HG03108 (cell line): ENCODE data around the gene SCYGR3.
"Not testable (repeated sequence)": the region's sequence is repeated elsewhere in the genome, so short reads cannot be mapped to it uniquely, and the experiment has no call there.

Source experiments
- ATAC-seq: cut with Tn5 transposase; IDR thresholded peaks from one replicate; pipeline ENCODE4 v1.9.1; 2021; ENCODE audit warnings: moderate library complexity; ENCODE audit not compliant: unreplicated experiment

SCYGR3 gene

DNA sequence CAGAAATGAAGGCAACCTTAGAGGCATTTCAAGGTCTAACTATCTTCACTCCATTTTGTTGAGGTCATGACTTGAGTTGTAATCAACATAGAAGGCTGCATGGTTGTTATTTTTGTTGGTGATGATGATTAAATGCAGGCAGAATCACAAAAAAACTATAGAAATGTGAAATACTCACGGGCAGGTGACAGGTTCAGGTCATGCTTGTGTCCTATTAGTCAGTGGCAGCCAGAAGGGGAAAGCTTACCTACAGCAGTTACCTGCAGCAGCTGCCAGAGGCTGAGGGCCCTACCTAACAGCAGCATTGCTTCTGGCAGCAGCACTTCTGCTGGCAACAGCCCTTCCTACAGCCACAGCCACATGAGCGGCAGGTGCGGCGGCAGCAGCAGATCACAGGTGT, 394 bp downstream of the SCYGR3 start:
- no peak for ATAC-seq

DNA sequence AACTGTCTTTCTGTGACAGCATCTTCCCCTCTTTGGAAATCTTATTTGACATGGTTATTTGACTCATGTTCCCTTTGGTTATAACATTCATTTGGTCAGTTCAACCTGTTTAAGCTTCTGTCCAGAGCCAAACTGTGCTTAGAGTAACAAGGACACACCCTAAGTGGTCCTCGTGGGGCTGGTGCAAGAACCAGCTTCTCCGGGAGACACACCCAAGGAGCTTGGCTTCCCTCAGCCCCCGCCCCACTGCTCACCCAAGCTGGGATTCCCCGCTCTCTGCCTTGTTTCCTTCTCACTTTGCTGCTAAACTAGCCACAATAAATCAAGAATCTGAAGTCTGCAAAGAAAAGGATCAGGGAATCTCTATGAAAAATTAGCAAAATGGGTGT, 1.4 kb downstream of the SCYGR3 start:
- no peak for ATAC-seq

DNA sequence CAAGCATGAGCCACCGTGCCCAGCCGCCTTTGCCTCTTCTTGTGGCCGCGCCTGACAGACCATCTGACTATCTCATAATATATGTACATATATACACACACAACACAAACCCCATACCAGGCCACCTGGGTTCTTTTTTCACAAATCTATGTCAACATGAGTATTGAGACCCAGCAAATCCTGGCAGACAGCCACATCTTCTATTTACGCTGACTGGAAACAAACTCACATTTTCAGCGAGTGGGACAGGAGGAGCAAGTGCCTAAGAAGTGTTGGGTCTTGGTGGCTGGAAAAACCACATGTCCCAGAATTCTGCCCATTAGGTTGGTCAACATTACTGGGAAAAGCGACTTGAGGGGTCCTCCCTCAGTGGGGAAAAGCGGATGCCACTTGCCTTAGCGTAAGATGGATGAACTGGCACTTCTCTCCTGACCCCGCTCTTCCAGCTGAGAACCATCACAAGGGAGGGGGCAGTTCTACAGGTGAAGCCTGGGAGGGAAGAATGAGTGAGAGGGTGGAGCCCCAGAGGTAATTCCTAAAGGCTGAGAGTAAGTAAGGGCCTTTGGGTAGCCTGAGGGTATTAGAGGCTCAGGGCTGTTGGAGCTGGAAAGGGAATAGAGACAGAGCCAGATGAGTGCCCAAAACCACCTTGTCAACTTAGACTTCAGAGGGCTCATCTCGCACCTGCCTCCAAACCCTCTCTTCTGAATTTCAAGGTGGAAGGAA, 1.9 kb downstream of the SCYGR3 start:
- ATAC-seq = no peak

DNA sequence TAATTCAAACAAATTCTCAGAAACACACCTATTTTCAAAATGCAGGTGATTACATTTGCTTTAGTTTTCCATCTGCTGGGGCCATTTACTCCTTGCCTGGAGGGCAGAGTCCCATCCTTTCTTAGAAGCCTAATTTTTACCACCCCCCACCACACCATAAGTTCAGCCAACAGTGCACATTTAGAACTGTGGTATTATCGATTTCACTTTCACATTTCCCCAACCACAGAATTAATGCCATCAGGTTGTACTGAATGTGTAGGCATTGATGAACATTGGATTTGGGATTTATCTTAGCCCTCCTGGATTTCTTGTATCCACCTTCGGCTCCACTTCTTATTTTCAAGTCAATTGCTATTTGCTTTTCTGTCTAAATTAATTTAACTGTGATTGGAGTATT, 4.5 kb downstream of the SCYGR3 start:
- ATAC-seq = no peak

DNA sequence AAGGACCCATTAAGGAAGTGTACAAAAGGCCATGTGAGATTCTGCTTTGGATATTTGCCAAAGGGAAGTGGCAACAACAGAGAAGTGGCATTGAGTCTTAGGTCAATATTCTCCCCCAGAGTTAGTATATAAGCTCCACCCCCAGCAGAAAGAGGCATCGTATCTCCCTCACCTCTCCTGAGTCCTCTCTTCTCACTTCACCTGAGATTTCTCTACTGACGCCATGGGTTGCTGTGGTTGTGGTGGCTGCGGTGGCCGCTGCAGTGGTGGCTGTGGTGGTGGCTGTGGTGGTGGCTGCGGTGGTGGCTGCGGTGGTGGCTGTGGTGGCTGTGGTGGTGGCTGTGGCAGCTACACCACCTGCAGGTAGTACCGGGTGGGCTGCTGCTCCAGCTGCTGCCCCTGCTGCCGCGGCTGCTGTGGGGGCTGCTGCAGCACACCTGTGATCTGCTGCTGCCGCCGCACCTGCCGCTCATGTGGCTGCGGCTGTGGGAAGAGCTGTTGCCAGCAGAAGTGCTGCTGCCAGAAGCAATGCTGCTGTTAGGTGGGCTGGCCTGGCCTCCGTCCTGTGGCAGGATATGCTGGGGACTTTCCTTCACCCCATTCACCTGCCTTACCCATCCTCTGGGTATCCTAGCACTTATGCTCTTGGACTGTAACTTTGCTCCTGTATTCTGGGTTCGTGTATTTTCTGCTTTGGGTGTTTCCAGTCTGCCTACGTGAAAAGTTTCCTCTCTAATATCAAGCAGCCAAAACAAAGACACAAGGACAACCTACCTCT, 5.9 kb downstream of the SCYGR3 start:
- ATAC-seq = peak; percentile 62

DNA sequence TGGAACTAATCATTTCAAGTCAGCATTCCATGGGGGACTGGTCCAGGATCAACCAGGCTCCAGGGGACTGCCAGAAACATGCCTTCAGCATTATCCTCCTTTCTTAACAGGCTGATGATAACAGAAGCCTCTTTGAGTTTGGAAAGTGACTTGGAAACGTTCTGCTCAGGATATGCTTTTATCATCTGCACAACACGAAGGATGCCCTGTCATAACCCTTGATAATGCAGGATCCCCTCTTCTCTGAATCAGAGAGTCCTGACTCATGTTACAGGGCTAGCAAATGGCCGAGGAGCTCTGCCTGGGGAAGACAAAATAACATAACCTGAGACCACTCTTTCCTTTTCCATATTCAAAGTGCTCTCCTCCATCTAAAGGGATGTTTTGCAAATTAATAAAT, 6.7 kb downstream of the SCYGR3 start:
- ATAC-seq = no peak

DNA sequence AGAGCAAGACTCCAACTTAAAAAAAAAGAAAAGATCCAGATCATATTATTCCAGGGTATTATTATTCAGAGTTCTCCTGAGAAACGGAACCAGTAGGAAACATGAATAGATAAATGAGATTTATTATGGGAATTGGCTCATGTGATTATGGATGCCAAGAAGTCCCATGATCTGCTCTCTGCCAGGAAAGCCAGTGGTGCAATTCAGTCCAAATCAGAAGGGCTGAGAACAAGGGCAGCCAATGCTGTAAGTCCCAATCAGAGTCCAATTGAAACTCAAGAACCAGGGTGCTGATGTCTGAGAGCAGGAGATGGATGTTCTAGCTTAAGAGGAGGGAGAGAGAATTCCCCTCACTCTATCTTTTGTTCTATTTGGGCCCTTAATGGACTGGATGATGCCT, 8.2 kb downstream of the SCYGR3 start:
- ATAC-seq = no peak

DNA sequence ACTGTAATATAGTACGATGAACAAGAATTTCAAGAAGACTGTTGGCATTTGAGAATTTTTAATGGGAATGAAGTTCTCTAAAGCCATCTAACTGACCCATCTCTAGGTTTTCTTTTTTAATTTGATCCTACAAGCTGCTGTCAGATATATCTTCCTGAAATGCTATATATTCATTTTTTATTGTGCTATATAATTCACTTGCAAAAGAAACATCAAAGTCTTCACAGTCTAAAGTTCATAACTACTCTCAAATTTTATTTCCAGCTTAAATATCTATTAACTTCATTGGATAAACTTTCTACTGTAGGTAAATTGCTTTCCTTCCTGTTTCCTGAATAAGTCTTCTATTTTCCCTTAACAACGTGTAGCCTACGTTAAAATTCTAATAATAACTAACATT, 12.3 kb downstream of the SCYGR3 start:
- no peak for ATAC-seq

DNA sequence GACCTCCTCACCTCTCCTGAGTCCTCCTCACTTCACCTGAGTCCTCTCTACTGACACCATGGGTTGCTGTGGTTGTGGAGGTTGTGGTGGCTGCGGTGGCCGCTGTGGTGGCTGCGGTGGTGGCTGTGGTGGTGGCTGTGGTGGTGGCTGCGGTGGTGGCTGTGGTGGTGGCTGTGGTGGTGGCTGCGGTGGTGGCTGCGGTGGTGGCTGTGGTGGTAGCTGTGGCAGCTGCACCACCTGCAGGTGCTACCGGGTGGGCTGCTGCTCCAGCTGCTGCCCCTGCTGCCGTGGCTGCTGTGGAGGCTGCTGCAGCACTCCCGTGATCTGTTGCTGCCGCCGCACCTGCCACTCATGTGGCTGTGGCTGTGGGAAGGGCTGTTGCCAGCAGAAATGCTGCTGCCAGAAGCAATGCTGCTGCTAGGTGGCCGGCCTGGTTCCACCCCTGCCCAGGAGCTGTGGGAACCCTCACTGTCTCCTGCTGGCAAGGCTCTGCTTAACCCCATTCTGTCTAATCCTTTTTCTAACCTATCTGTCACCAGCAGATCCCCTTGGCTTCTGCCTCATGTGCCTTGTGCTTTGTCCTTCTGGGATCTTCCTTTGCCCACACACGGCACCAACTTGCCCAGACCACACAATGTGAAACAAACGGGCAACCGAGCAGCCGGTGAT, 15.7 kb downstream of the SCYGR3 start, which contains the start of gene SCYGR2:
TSS of gene SCYGR2 (plus strand) at position 59 of the 669 bp plus-strand sequence. CDS start at position 59, 0 bp downstream.
- not testable (repeated sequence) for ATAC-seq

DNA sequence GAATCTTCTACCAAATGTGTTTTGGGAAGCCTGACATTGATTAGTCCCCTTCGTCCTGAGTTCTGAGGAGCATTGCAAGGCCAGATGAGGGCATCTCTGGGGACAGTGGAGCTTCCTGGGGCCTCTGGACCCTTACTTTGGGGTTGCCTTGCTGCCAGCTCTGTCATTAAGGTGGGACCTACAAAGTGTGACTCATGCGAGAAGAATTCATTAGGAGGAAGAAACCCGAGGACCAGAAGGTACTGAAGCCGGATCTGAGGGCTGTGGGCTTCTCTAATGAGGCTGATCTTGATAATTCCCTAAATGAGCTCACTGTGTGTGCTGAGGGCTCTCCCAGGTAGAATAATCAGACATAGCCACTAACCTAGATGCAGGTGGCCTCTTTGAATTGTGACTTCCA, 16.6 kb downstream of the SCYGR3 start:
- ATAC-seq = no peak

DNA sequence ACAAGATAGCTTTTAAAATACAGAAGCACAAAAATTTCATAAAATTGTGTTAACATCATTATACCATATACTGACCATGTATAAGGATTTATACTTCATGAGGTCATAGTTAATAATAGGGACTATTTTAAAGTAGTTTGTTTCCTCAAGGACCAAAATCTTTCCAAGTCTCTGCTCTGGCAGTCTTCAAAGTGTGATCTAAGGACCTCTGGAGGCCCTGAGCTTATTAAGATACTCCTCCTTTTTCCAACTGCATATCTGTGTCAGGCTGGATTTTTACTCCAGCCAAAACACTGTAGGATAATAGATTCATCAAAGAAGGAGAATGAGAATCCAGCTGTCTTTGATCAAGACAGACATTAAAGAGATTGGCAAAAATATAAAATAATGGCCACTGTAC, 17.6 kb downstream of the SCYGR3 start:
- ATAC-seq = no peak

DNA sequence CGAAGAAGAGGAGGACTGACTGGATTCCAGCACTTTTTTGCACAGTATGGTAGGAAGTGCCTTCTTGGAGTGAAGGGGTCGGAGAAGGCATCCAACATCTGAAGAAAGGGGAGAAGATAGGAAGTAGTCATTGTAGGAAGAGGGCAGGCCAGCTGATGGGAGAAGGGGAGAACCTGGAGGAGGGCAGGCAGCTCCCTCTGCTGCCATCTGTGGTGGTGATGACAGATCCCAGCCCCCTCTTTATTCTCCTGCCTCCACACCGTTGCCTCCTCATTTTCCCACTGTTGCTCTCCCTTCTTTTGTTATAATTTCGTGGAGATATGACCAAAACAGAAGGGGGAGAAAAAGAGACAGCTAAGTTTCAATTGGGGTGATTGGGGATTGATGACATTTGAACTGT, 18.8 kb downstream of the SCYGR3 start:
- no peak for ATAC-seq

DNA sequence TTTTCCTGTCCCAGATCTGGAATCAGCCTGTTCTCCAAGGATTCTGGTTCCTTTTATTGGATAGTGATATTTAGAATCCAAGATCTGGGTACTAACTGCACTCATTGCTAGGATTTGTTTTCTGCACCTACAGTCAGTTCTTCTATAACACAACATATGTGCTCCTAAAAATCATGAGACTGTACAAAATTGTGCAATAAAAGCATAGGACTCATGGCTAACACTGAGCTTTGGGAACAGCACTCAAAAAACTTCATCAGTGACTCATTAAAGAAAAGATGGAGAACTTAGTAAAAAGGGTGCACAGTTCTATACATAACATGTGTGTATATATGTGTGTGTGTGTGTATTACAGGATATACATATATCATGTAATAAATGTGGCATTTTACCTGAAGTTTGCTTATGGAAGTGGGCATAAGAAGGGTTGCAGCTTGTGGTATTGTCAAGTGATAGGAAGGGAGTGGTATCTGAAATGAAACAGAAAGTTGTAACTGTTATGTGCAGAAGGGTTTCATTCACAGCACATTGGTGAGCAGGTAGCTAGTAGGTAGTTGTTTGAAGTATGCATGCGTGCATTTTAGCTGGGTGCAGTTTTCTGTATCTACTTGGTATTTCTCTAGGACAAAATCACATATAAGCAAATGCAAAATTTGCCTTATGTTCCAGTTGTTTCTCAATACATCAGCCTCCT, 21.8 kb downstream of the SCYGR3 start:
- no peak for ATAC-seq

DNA sequence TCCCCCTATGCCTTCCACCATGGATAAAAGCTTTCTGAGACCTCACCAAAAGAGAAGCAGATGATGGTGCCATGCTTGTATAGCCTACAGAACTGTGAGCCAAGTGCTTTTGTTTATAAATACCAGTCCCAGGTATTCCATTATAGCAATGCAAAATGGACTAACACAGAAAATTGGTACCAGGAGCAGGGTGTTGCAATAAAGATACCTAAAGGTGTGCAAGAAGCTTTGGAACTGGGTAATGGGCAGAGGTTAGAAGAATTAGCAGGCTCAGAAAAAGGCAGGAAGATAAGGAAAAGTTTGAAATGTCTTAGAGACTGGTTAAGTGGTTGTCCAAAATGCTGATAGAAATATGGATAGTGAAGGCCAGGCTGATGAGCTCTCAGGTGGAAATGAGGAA, 32.3 kb downstream of the SCYGR3 start:
- no peak for ATAC-seq

DNA sequence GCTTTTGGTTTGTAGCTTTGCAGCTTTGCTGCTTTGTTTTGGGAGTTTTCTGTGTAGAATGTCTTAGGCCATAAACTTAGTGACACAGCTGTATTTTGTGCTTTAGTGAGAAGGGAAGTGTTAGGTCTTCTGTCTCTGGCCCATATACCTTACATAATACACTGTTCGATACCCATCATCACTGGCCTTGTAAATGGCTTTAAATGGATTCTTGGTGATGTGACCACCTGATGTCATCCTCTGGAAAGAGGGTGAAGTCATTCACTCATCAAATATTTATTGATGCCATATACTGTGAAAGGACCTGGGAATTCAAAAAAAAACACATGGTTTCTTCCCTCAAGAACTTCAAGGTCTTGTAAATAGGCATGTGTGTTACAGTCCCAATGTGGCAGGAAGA, 34.8 kb downstream of the SCYGR3 start:
- ATAC-seq = no peak

DNA sequence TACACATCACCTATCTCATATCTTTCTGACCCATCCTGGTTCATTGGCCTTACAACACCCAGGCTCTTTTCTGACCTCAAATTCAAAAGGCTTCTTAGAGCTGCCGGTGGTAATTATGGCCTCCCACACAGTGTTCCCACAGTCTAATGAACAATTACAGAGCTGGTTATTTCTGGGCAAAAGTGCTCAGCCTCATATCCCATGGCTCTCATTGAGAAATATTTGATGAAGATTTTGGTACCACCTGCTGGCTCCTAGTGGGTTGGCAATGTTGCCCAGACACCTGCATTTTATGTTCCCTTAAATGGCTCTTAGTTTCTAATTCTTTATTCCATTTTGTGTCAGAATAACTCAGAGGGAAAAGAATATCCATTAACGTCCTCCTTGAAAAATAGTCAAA, 36.0 kb downstream of the SCYGR3 start:
- no peak for ATAC-seq

DNA sequence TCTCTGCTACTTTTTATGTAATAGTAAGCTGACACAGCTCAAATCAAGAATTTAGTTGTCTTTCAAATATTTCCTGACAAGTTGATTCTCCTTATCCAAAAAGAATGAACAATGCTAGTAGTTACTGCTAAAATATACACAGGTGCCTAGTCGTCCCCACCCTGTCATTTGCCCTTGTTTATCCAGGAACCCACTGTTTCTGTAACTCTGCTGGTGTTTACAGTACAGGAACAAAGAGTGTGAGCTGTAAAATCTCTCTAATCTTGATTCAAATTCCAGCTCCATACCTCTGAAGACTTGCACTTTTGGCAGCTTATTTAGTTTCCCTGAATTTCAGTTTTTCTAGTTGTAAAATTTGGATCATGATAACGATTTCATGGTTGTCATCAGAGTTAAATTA, 37.1 kb downstream of the SCYGR3 start:
- no peak for ATAC-seq

DNA sequence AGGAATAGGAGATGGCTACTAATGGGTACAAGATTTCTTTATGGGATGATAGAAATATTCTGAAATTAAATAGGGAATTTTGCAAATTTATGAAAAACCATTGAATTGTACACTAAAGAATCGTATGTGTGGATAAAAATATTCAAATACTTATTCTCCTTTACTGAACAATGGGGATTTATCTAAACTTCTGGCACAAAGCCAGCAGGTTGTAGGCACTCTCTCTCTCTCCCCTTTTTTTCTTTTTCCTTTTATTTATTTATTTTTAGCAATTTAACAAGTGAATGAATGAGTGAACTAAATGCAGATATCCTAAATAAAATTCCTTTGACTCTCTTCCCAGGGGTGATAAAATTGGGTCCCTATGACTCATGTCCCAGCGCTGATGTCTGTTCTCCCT, 37.8 kb downstream of the SCYGR3 start:
- ATAC-seq = no peak

DNA sequence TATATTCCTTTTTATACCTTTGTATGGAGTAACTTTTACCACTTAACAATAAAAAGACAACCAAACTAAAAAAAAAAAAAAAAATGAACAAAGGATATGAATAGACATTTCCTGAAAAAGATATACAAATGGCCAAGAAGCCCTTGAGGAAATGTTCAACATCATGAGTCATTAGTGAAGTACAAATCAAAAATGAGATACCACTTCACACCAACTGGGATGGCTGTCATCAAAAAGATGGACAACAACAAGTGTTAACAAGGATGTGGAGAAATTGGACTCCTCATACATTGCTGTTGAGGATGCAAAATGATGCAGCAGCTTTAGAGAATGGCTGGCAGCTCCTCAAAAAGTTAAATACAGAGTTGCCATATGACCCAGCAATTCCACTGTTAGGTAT, 38.5 kb downstream of the SCYGR3 start:
- no peak for ATAC-seq

DNA sequence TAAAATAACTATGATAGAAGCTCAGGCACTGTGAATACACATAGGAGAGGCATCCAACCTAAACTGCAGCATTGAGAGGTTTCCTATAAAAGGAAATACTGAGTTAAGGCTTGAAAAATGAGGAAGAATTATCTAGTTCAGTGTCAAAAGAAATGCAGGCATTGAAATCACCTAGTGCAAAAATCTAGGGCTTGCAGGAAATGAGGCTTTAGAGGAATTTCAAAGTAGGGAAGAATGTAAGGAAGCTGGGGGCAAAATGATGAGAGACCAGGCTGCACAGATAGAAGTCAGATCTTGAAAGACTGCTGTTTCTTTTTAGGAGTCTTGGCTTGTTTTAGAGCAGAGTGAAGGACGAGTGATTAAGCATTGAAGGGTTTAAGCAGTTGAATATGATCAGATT, 44.0 kb downstream of the SCYGR3 start:
- no peak for ATAC-seq

DNA sequence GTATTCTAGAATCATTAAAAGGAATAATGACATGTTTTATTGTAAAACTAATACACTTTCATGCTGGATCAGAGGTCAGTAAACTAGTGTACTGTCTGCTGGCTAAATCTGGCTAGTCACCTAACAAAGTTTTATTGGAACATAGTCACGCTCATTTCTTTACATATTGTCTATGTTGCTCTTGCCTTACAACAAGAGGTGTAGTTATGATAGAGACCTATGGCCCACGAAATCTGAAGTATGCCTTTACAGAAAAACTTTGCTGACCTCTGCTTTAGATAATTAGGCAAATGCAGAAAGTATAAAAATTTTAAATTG, 45.8 kb downstream of the SCYGR3 start:
- ATAC-seq = no peak

DNA sequence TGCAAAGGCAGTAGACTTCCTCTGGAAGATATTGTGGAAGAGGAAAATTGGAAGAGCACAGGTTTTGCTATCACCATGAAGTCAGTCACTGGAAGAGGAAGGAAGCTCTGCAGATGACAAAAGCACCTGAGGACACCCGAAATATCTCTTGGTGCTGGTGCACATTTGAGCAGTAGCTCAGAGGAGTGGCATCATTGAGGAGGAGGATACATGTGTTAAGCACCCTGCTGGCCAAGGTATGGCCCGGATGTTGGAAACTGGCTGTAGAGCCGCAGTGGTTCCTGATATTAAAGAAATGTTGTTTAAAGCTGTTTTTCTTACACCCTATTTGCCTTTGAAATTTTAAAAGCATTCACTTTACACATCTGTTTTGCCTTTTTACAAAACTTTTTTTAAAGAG, 48.6 kb downstream of the SCYGR3 start:
- ATAC-seq = no peak
